HepG2 (cell line): ENCODE results near the gene S100A11. TPM values are rescaled to one million over a fixed set of nuclear protein-coding genes. Genes with fewer than 3 reads are reported as not detected.

Experiments
- AHDC1 ChIP-seq: sonication (generic); formaldehyde crosslinking; IDR thresholded peaks from 2 replicates; pipeline ENCODE4 v1.5.1; 2020; ENCODE audit warnings: mild to moderate bottlenecking, missing genetic modification reagents, borderline replicate concordance
- AKAP8 ChIP-seq: sonication (generic); formaldehyde crosslinking; IDR thresholded peaks from 2 replicates; pipeline ENCODE4 v1.5.1; 2020; ENCODE audit warnings: mild to moderate bottlenecking, missing genetic modification reagents
- ARID2 ChIP-seq: sonication (generic); formaldehyde crosslinking; IDR thresholded peaks from 2 replicates; pipeline ENCODE4 v1.8.1; 2022; ENCODE audit warnings: mild to moderate bottlenecking, missing genetic modification reagents, borderline replicate concordance
- ARNT2 ChIP-seq: sonication (generic); formaldehyde crosslinking; IDR thresholded peaks from 2 replicates; pipeline ENCODE4 v1.8.0; 2022; ENCODE audit warnings: mild to moderate bottlenecking, low read depth, missing genetic modification reagents, moderate library complexity
- CAMTA2 ChIP-seq: sonication (generic); formaldehyde crosslinking; IDR thresholded peaks from 2 replicates; pipeline ENCODE4 v1.4.0; 2020; ENCODE audit warnings: mild to moderate bottlenecking, missing genetic modification reagents, borderline replicate concordance
- HDAC1 ChIP-seq: sonication (generic); formaldehyde crosslinking; IDR thresholded peaks from 2 replicates; pipeline ENCODE4 v1.5.1; 2020; ENCODE audit warnings: mild to moderate bottlenecking, missing genetic modification reagents
- KDM2A ChIP-seq: sonication (generic); formaldehyde crosslinking; IDR thresholded peaks from 2 replicates; pipeline ENCODE4 v1.4.0; 2020; ENCODE audit warnings: low read depth, missing genetic modification reagents, borderline replicate concordance
- LCORL ChIP-seq, 2 experiments: fragments of 450-650 bp in 1 of 2; sonication (generic) in 1 of 2; formaldehyde crosslinking in 1 of 2; IDR thresholded peaks; 2 replicates each; pipeline versions ENCODE4 v1.5.0 to v1.6.1; 2017 to 2020; ENCODE audit warnings: antibody characterized with exemption in 1 of 2, missing genetic modification reagents in 1 of 2
- POLR2G ChIP-seq: fragments of 200-400 bp; formaldehyde crosslinking; IDR thresholded peaks from 2 replicates; pipeline ENCODE4 v1.6.1; 2018; ENCODE audit warnings: mild to moderate bottlenecking, low read depth, low read length, moderate library complexity
- RXRA ChIP-seq: sonication (generic); formaldehyde crosslinking; IDR thresholded peaks from 2 replicates; pipeline ENCODE4 v1.5.1; 2020; ENCODE audit warnings: missing genetic modification reagents
- SALL2 ChIP-seq: sonication (generic); formaldehyde crosslinking; IDR thresholded peaks from 2 replicates; pipeline ENCODE4 v1.8.1; 2023; ENCODE audit warnings: mild to moderate bottlenecking, missing genetic modification reagents, inconsistent platforms
- SMARCE1 ChIP-seq: fragments of 450-650 bp; IDR thresholded peaks from 2 replicates; pipeline ENCODE4 v1.6.1; 2017; ENCODE audit warnings: borderline replicate concordance
- SP1 ChIP-seq, 2 experiments: fragments of 450-650 bp in 1 of 2; sonication (generic) in 1 of 2; formaldehyde crosslinking in 1 of 2; IDR thresholded peaks; 2 replicates each; pipeline versions ENCODE4 v1.4.0 to v1.6.1; 2016 to 2020; ENCODE audit warnings: missing genetic modification reagents in 1 of 2
- SRSF9 ChIP-seq: fragments of 200-400 bp; formaldehyde crosslinking; IDR thresholded peaks from 2 replicates; pipeline ENCODE4 v1.6.1; 2018; ENCODE audit warnings: borderline replicate concordance, mild to moderate bottlenecking, low read depth, low read length; ENCODE audit not compliant: insufficient read depth, poor library complexity, severe bottlenecking
- SUZ12 ChIP-seq: fragments of 150-350 bp; IDR thresholded peaks from 2 replicates; pipeline ENCODE4 v1.6.1; 2014; ENCODE audit warnings: low read depth, low read length
- ZKSCAN1 ChIP-seq: fragments of 150-350 bp; IDR thresholded peaks from 2 replicates; pipeline ENCODE4 v1.6.1; 2014; ENCODE audit warnings: low read length
- ZNF563 ChIP-seq: sonication (generic); formaldehyde crosslinking; IDR thresholded peaks from 2 replicates; pipeline ENCODE4 v1.8.0; 2022; ENCODE audit warnings: mild to moderate bottlenecking, moderate library complexity, missing genetic modification reagents
- ZNF766 ChIP-seq: sonication (generic); formaldehyde crosslinking; IDR thresholded peaks from 2 replicates; pipeline ENCODE4 v1.5.0; 2020; ENCODE audit warnings: missing genetic modification reagents, borderline replicate concordance
- ZSCAN5A ChIP-seq: sonication (generic); formaldehyde crosslinking; IDR thresholded peaks from 2 replicates; pipeline ENCODE4 v1.8.0; 2022; ENCODE audit warnings: mild to moderate bottlenecking, missing genetic modification reagents, borderline replicate concordance
- polyA plus RNA-seq, 8 experiments: library from polyadenylated mRNA; depleted of rRNA in 3 of 8; stranded (reverse) in 7 of 8; unstranded in 1 of 8; fragments of >200 nt; fragmentation: Illumina TruSeq in 4 of 8; extraction: Trizol in 4 of 8; gene quantifications; 2 replicates each; pipeline versions ENCODE4 v1.2.1 to v1.2.3, GENCODE V29; 2011 to 2016; ENCODE audit warnings: low read depth in 4 of 8, missing spikeins in 1 of 8, mixed read lengths in 1 of 8; ENCODE audit not compliant: insufficient read depth in 1 of 8
- total RNA-seq, 5 experiments: library from RNA; depleted of rRNA; stranded (reverse); fragments of >200 nt; fragmentation: Illumina TruSeq; extraction: Trizol; gene quantifications; 2 replicates each; pipeline ENCODE4 v1.2.3, GENCODE V29; 2016; ENCODE audit warnings: low read depth in 1 of 5
- TF ChIP-seq, protein P1 (sequence below): sonication (generic); formaldehyde crosslinking; IDR thresholded peaks from 2 replicates; pipeline ENCODE4 v1.5.1; 2020; ENCODE audit warnings: mild to moderate bottlenecking, moderate library complexity, missing genetic modification reagents

The S100A11 gene
- total and polyA plus RNA-seq, 2 of the 13 experiments (the other 11 are each of a cell fraction or from before 2014, with no cell fraction given), result 6.6 to 34.4 TPM

- TF ChIP-seq AHDC1 (peak; percentile 43; the same call in 1 of the 2 replicates), ARNT2 (no peak), CAMTA2 (CRISPR knock-in tag) (no peak), RXRA (peak; percentile 19; the same call in 1 of the 2 replicates), ZSCAN5A (CRISPR knock-in tag) (peak; percentile 61; the same call in 1 of the 2 replicates), SALL2 (CRISPR knock-in tag) (0 out of 2 replicates have a peak, but pooled peaks have one; percentile 19), ZNF766 (CRISPR knock-in tag) (no peak), SRSF9 (no peak), SUZ12 (no peak), ARID2 (CRISPR knock-in tag) (no peak), SMARCE1 (no peak), ZNF563 (CRISPR knock-in tag) (peak; percentile 15; the same call in 1 of the 2 replicates), ZKSCAN1 (peak; percentile 37; the same call in 1 of the 2 replicates), POLR2G (peak; percentile 77), AKAP8 (CRISPR knock-in tag) (no peak), SP1 (IDR thresholded peaks at IDR 0.05) (no peak), SP1 (CRISPR knock-in tag; IDR thresholded peaks at IDR 0.05) (peak; percentile 57), HDAC1 (CRISPR knock-in tag) (peak; percentile 78), LCORL (IDR thresholded peaks at IDR 0.05) (no peak), LCORL (CRISPR knock-in tag; IDR thresholded peaks at IDR 0.05) (peak; percentile 84), KDM2A (CRISPR knock-in tag) (peak; percentile 52; the same call in 1 of the 2 replicates)
- TF ChIP-seq, protein P1, sequence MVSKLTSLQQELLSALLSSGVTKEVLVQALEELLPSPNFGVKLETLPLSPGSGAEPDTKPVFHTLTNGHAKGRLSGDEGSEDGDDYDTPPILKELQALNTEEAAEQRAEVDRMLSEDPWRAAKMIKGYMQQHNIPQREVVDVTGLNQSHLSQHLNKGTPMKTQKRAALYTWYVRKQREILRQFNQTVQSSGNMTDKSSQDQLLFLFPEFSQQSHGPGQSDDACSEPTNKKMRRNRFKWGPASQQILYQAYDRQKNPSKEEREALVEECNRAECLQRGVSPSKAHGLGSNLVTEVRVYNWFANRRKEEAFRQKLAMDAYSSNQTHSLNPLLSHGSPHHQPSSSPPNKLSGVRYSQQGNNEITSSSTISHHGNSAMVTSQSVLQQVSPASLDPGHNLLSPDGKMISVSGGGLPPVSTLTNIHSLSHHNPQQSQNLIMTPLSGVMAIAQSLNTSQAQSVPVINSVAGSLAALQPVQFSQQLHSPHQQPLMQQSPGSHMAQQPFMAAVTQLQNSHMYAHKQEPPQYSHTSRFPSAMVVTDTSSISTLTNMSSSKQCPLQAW (CRISPR knock-in tag), result peak; percentile 19; the same call in 1 of the 2 replicates
Measured at GRCh38 chr1:152047730-152048415, 11.1 kb upstream of the S100A11 start (continued).
